HG03097 (cell line): ENCODE results near the gene WDR89.
"Not testable (repeated sequence)": the region's sequence is repeated elsewhere in the genome, so short reads cannot be mapped to it uniquely, and the experiment has no call there.

Experiments used
- ATAC-seq: cut with Tn5 transposase; IDR thresholded peaks from one replicate; pipeline ENCODE4 v1.9.1; 2021; ENCODE audit not compliant: unreplicated experiment, low FRiP score

The WDR89 gene

DNA sequence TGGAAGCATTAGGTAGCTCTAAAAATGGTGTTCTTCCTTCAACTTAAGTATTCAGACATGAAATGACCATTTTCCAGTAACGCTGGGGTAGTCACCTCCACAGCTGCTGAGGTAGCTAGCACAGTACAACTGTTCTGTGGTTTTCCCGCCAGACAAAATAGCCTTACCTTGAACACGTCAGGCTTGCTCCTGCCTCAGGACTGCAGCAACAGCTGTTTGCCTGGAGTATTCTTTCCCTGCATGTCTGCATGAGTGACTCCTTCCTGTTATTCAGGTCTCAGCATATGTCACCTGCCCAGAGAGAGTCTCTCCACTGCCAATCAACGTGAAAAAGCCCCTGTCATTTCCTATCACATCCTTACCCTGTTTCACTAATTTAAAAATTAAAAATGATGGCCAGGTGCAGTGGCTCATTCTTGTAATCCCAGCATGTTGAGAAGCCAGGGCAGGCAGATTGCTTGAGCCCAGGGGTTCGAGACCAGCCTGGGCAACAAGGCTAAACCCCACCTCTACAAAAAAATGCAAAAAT, 37.9 kb downstream of the WDR89 start:
- no peak for ATAC-seq

DNA sequence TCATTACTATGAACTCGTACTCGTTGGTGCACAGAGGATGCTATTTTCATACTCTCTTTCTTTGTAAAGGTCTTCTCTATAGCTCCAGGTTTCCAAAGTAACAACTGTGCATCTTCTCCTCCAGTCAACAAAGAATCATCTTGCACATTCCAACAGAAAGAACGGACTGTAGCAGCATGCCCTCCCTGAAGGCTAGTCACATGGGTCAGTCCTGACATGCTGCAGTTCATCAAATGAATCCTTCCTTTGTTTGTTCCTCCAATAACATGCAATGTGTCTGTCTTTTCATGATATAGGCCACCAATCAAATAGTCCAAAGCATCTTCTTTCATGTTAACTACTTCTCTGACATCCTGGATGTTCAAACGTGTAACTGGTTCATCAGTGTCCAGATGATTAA, 42.9 kb downstream of the WDR89 start:
- ATAC-seq, result no peak

DNA sequence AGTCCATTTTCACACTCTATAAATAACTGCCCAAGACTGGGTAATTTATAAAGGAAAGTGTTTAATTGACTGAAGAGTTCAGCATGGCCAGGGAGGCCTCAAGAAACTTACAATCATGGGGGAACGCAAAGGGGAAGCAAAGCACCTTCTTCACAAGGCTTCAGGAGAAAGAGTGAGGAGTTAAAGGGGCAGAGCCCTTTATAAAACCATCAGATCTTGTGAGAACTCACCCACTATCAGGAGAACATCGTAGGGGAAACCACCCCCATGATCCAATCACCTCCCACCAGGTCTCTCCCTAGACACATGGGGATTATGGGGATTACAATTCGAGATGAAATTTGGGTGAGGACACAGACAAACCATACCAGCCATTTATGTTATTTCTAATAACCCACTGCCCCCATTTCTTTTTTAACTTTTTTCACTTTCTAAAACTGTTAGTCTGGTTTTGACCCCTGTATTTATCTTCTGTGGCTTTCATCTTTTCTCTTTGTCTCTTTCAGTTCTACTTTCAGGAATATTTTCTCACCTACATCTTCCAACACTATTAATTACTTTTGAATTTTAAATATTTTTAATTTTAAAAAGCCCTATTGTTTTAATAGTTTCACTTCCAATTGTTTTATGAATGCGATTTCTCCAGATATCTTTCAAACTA, 44.5 kb downstream of the WDR89 start:
- ATAC-seq, result no peak

DNA sequence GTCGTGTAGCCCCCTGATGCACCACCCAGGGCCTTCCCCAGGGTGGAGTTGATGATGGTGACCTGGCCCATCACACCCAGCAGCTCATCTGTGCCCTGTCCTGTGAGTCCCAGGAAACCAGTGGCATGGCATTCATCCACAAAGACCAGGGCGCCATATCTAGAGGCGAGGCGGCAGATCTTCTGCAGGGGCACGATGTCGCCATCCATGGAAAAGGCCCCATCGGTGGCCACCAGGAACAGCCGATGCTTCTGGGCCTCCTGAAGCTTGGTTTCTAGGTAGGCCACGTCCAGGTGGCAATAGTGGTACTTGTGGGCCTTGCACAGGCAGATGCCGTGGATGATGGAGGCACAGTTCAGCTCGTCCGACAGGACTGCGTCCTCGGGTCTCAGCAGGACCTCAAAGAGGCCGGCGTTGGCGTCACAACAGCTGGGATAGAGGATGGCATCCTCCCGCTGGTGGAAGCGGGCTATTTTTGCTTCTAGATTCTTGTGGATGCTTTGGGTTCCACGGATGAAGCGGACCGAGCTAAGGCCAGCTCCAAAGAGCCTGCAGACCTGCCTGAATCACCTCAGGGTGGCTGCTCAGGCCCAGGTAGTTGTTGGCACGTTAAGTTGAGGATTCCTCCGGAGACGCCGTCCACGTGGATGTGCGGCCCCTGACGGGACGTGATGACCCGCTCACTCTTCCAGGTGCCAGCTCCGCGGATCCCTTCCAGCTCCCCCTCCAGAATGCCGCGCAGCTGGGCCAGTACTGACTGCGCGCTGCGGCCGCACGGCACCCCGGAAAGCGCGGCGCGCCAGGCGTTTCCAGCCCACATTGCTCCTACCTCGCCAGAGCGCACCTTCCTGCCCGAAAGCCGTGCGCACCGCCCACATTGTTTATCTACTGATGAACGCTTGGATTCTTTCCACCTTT, 47.0 kb downstream of the WDR89 start:
- no peak for ATAC-seq

DNA sequence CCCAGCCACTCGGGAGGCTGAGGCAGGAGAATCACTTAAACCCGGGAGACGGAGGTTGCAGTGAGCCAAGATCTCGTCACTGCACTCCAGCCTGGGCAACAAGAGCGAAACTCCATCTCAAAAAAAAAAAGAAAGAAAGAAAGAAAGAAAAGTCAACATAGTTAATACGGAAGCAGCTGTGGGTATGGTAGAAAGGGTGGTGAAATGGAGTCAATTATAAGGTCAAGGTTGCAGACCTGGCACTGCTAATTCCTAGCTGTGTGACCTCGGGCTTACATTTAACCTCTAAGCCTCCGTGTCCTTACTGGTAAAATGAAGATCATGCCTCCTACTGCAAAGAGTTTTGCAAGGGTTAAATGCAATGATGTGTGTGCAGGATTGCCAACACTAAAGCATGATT, 58.6 kb downstream of the WDR89 start:
- ATAC-seq, result not testable (repeated sequence)

DNA sequence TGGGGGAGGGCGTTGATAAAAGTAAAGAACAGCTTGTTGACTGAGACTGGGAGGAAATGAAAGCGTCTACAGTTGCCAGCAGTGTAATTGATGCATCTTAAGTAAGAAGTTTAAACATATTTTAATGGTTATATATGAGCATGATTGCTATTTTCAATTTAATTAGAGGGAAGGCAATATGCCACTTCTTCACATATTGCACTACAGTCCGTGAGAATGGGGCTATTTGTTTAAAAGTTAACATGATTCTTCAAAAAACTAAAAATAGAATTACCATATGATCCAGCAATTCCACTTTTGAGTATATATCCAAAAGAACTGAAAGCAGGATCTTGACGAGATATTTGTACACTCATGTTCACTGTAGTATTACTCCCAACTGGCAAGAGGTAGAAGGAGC, 60.2 kb downstream of the WDR89 start:
- no peak for ATAC-seq

DNA sequence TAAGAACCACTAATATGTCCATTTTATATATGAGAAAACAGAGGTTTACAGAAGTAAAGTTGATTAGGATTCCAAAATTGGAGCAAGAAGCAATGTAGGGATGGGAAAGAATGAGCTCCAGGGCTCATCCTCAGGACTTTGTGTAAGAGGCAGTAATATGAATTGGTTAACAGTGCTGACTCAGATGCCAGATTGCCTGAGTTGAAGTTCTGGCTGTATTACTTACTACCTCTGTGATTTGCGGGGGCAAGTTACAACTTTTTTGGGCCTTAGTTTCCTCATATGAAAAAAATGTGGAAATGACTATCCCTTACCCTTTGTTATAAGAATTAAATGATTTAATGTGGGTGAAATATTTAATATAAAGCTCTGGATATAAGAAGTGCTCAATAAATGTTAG, 63.4 kb downstream of the WDR89 start:
- no peak for ATAC-seq

DNA sequence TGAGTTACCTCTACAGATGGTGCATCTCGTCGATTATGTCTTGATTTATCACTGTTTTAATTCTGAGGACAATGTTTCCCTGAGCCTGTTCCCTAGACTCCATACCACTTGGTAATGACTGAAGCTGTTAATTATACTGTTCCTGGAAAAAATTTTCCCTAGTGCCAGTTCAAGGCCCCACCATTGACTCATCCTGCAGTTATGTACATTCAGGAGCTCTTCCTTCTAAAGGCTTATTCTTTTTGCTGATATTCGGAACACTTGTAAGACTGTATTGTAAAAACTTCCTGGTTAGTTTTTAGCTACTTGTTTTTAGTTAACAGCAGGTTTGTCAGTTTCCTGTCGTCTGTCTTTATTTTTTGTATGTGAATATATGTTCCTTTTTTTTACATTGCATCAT, 68.1 kb downstream of the WDR89 start:
- ATAC-seq, result no peak

DNA sequence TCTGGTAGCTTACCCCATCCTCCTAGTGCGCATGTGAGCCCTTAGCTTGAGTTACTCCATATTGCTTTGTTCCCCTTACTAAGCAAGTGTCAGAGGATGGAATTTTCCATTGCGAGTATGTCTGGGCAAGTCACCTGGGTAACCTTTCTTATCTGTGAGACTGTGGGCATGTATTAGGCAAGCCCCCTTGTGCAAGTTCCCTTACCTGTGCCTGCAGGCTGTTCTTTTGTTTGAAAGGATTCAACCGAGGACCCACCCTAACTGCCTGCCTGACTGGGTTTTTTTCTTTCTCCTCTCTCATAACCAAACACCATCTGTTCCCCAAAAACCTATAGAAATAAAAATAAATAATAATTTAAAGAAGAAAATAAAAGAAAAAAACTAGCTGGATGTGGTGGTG, 76.2 kb downstream of the WDR89 start:
- ATAC-seq, result no peak

DNA sequence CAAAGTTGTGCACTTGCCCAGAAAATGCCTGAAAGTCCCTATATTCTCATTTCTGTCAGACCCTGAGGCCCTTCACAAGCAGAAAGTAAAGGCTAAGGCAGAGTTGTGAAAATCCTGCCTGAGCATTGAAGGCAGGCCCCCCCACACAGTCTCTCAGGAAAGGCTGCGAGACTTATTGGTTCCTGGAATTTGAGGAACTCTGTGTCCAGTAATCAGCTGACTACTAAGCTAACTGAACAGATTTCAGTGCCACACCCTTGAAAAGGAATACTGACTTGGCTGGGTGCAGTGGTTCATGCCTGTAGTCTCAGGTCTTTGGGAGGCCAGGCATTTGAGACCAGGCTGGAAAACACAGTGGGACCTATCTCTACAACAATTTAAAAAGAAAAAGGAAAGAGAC, 77.4 kb downstream of the WDR89 start:
- no peak for ATAC-seq

DNA sequence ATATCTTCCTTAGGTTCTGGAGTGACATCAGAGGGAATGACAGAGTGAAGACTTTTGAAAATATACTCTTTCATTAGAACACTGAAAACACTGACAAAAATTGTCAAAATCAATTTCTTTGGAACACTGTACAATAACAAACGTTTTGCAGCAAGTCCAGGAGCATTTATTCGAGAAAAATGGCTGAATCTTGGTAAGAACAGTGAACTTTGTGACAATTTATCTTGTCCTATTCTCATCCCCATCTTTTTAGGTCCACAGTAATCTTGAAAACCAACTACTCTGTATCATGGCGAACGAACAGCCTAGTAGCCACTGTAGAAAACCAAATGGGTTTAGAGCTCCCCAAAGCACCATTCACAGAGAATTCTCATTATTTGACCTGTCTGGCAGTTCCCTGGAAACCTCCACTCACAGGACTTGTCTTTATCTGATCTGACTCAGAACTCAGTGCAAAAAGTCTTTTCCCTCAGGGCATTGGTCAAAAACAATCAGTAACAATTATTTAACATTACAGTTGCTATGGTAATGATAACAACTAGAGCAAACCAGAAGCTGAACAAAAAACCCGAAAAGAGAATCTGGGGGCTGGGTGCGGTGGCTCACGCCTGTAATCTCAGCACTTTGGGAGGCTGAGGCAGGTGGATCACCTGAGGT, 78.2 kb downstream of the WDR89 start:
- no peak for ATAC-seq

DNA sequence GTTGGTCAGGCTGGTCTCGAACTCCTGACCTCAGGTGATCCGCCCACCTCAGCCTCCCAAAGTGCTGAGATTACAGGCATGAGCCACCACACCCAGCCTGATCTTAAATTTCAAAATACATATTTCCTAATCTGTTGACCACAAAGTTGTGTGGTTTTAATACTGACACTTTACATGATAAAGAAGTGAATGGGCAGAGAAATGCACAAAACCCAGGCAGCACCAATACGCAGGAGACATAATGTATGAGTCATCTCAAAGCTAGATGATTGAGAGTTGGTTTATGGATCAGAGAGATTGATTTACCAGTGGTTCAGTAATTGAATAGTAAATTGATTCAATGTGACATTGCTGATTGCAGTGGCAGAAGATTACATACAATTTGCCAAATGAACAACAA, 79.3 kb downstream of the WDR89 start:
- ATAC-seq, result no peak

DNA sequence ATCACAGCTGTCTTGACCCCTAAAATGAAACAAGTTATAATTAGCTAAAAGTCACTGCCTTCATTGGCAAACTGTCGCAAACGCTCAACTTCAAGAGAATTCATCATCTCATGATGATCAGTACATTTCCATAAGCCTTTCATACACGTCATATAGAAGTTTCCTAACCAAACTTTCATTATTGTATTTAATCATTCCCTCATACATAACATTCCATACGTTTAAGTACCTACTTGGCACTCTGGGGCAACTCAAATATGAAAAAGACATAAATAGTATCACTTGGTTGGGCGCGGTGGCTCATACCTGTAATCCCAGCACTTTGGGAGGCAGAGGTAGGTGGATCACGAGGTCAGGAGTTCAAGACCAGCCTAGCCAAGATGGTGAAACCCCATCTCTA, 86.1 kb downstream of the WDR89 start:
- no peak for ATAC-seq

DNA sequence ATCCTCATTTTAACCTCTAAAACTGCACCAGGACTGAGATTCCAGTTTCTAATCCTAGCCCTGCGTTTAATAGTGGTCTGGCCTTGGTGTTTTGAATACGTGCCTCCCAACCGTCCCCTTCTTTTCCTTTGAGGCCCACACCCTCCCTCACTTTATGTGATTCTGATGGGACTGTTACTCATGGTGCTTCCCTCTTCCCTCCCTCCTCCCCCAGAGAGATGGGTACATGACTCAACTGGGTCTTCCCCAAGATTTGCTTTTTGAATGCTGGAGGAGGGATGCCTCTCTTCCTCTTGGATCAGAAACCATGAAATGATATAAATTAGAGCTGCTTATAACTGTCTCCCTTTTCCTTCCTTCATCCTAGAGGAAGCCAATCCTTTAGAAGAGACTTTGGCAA, 90.3 kb downstream of the WDR89 start:
- no peak for ATAC-seq

DNA sequence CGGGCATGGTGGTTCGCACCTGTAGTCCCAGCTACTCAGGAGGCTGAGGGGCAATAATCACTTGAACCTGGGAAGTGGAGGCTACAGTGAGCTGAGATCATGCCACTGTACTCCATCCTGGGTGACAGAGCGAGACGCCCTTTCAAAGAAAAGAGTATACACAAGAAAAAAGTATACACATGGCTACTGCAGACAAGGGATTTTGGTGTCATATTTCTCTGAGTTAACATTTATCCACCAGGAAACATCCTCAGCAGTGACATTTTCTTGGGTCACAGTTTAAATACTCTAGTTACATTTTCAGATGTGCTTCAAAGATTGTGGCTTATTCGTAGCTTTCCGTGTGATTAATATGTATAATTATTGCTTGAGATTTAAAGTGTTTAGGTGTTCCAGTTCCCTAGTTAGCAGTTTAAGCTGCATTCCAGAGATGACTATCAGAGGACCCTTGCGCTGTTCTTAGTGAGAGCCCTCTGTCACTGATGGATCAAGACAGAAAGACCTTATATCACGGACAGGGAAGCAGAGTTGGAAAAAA, 93.8 kb downstream of the WDR89 start:
- ATAC-seq, result no peak
